Endothelial cell of umbilical vein (primary cell): ENCODE measurements around the gene STX12. TPM values are rescaled to one million over a fixed set of nuclear protein-coding genes. Genes with fewer than 3 reads are reported as not detected.
A peak's percentile ranks its signal among the peaks of the same experiment; 100 is the strongest.

Experiments
- BruUV-seq: library from RNA; stranded (reverse); fragments of 400-500 nt; replicated peaks from 2 replicates; lab custom pipeline; 2021; lab: Mats Ljungman, UMichigan
- CTCF ChIA-PET: fragments of 300-600, 350-600 bp; sonication (Branson Sonifier 250); formaldehyde crosslinking; loops from one replicate; lab custom pipeline; 2021; ENCODE audit warnings: antibody characterized with exemption, inconsistent platforms; lab: Charles Lee
- POLR2A ChIA-PET: fragments of 300-600, 350-600 bp; sonication (Branson Sonifier 250); formaldehyde crosslinking; loops from one replicate; lab custom pipeline; 2021; ENCODE audit warnings: antibody characterized with exemption, inconsistent platforms; lab: Charles Lee
- DNase-seq: peaks from one replicate; pipeline ENCODE4 v3.0.0-alpha.2; 2011; ENCODE audit warnings: low read depth, low spot score
- FAIRE-seq: peaks from 2 replicates; lab custom pipeline; 2011; peaks lifted over from hg19 to GRCh38; lab: Jason Lieb, UNC
- H2AFZ ChIP-seq: 2 replicates; pipeline ENCODE4 v1.6.0; 2012; ENCODE audit warnings: low read depth, low read length, control low read depth, inconsistent platforms
- H3K27ac ChIP-seq: 2 replicates; pipeline ENCODE4 v1.5.1; 2011; ENCODE audit warnings: low read depth, mild to moderate bottlenecking, control low read depth, low read length, moderate library complexity; ENCODE audit not compliant: insufficient read depth
- H3K27me3 ChIP-seq, 2 experiments: 2 replicates each; pipeline versions ENCODE4 v1.6.0 to v1.6.1; 2011; ENCODE audit warnings: low read length in 2 of 2, mixed read lengths in 1 of 2; ENCODE audit not compliant: control insufficient read depth in 2 of 2, insufficient read depth in 2 of 2
- H3K36me3 ChIP-seq, 2 experiments: 2 replicates in 1 of 2; 3 replicates in 1 of 2; pipeline ENCODE4 v1.5.1; 2011; ENCODE audit warnings: low read length in 2 of 2, mild to moderate bottlenecking in 1 of 2, moderate library complexity in 1 of 2; ENCODE audit not compliant: control insufficient read depth in 2 of 2, insufficient read depth in 2 of 2; ENCODE audit errors: extremely low read depth in 1 of 2
- H3K4me1 ChIP-seq: 3 replicates; pipeline ENCODE4 v1.5.1; 2011; ENCODE audit warnings: mild to moderate bottlenecking, low read length; ENCODE audit not compliant: control insufficient read depth, insufficient read depth; ENCODE audit errors: extremely low read depth
- H3K4me2 ChIP-seq: 2 replicates; pipeline ENCODE4 v1.6.1; 2011; ENCODE audit warnings: low read length, control low read depth, mixed read lengths; ENCODE audit not compliant: insufficient read depth
- H3K4me3 ChIP-seq, 3 experiments: fragments of 200-600 bp in 1 of 3; sonication (generic), shearing (Covaris generic) in 1 of 3; replicated peaks in 1 of 3; 2 replicates each; pipeline ENCODE4 v1.5.1; 2011 to 2016; ENCODE audit warnings: control low read depth in 3 of 3, low read length in 3 of 3, mild to moderate bottlenecking in 2 of 3, inconsistent platforms in 1 of 3, low read depth in 1 of 3, moderate library complexity in 1 of 3; ENCODE audit not compliant: insufficient read depth in 1 of 3
- H3K79me2 ChIP-seq: 2 replicates; pipeline ENCODE4 v1.6.0; 2012; ENCODE audit warnings: low read length, inconsistent platforms; ENCODE audit not compliant: control insufficient read depth, insufficient read depth
- H3K9ac ChIP-seq: replicated peaks from 2 replicates; pipeline ENCODE3; 2011; ENCODE audit warnings: low read length, control low read depth; ENCODE audit not compliant: insufficient read depth; ENCODE audit errors: extremely low read depth
- H3K9me1 ChIP-seq: replicated peaks from 3 replicates; pipeline ENCODE4 v1.6.0; 2011; ENCODE audit warnings: mild to moderate bottlenecking, low read length; ENCODE audit not compliant: control insufficient read depth, insufficient read depth; ENCODE audit errors: extremely low read depth
- H3K9me3 ChIP-seq: replicated peaks from 2 replicates; pipeline ENCODE4 v1.5.1; 2012; ENCODE audit warnings: low read length, inconsistent platforms; ENCODE audit not compliant: control insufficient read depth, insufficient read depth
- H4K20me1 ChIP-seq: replicated peaks from 2 replicates; pipeline ENCODE3; 2011; ENCODE audit warnings: mild to moderate bottlenecking, low read length; ENCODE audit not compliant: control insufficient read depth, insufficient read depth; ENCODE audit errors: extremely low read depth
- EZH2 ChIP-seq: IDR thresholded peaks from 2 replicates; pipeline ENCODE4 v1.6.1; 2012; ENCODE audit warnings: borderline replicate concordance, low read depth, mild to moderate bottlenecking, moderate library complexity, low read length, inconsistent platforms; ENCODE audit not compliant: severe bottlenecking
- FOS ChIP-seq: IDR thresholded peaks from 2 replicates; pipeline ENCODE4 v1.6.1; 2011; ENCODE audit warnings: mild to moderate bottlenecking, low read length, moderate library complexity, borderline replicate concordance; ENCODE audit not compliant: insufficient read depth
- GATA2 ChIP-seq: IDR thresholded peaks from 2 replicates; pipeline ENCODE4 v1.7.0; 2011; ENCODE audit warnings: low read depth, mild to moderate bottlenecking, moderate library complexity, mixed read lengths, low read length; ENCODE audit not compliant: insufficient read length, insufficient read depth
- JUN ChIP-seq: IDR thresholded peaks from 2 replicates; pipeline ENCODE4 v1.6.1; 2011; ENCODE audit warnings: borderline replicate concordance, low read depth; ENCODE audit not compliant: insufficient read length, insufficient read depth
- MYC ChIP-seq: IDR thresholded peaks from one replicate; pipeline ENCODE4 v1.6.1; 2011; ENCODE audit warnings: mild to moderate bottlenecking, low read depth, low read length
- POLR2A ChIP-seq: IDR thresholded peaks from 2 replicates; pipeline ENCODE4 v1.6.1; 2012; ENCODE audit warnings: low read depth, mild to moderate bottlenecking, control low read depth, low read length
- POLR2AphosphoS5 ChIP-seq: IDR thresholded peaks from 2 replicates; pipeline ENCODE4 v1.6.1; 2012; ENCODE audit warnings: low read depth, mild to moderate bottlenecking, control low read depth, low read length, moderate library complexity; ENCODE audit not compliant: insufficient read depth
- dilution Hi-C: fragments of 300-500 bp; cut with MboI; formaldehyde crosslinking; loops from one replicate; pipeline ENCODE4 v1.15.0; 2019; ENCODE audit warnings: low sequenced_read_pairs; ENCODE audit not compliant: extremely low pct_ligation_motif_present
- intact Hi-C: fragments of 100-400 bp; cut with micrococcal nuclease; formaldehyde crosslinking; loops from one replicate; pipeline ENCODE4 v1.10.0; 2022
- polyA plus RNA-seq, 4 experiments: library from polyadenylated mRNA; depleted of rRNA in 3 of 4; stranded (reverse) in 3 of 4; unstranded in 1 of 4; fragments of >200 nt; gene quantifications; 2 replicates each; pipeline versions ENCODE4 v1.2.1 to v1.2.3, GENCODE V29; 2011 to 2012; ENCODE audit warnings: missing spikeins in 1 of 4
- total RNA-seq: library from RNA; stranded (reverse); gene quantifications from 2 replicates; pipeline ENCODE4 v1.2.3, GENCODE V29; 2021
- TF ChIP-seq, protein P1 (sequence below): IDR thresholded peaks from 2 replicates; pipeline ENCODE4 v1.6.1; 2011; ENCODE audit not compliant: insufficient read depth, insufficient read length
- TF ChIP-seq, protein P2 (sequence below), 2 donors: IDR thresholded peaks; 1 replicate in 1 of 2; 2 replicates in 1 of 2; pipeline ENCODE4 v1.5.1; 2011; ENCODE audit warnings: low read length in 2 of 2, mild to moderate bottlenecking in 2 of 2, moderate library complexity in 2 of 2, control low read depth in 1 of 2, inconsistent platforms in 1 of 2, low read depth in 1 of 2; ENCODE audit not compliant: insufficient read depth in 1 of 2; ENCODE audit errors: extremely low read depth in 1 of 2

The STX12 gene
- total and polyA plus RNA-seq, 2 donors (not counting 3 experiments of a cell fraction or from before 2014, with no cell fraction given), result 28.7 to 90.3 TPM

DNA sequence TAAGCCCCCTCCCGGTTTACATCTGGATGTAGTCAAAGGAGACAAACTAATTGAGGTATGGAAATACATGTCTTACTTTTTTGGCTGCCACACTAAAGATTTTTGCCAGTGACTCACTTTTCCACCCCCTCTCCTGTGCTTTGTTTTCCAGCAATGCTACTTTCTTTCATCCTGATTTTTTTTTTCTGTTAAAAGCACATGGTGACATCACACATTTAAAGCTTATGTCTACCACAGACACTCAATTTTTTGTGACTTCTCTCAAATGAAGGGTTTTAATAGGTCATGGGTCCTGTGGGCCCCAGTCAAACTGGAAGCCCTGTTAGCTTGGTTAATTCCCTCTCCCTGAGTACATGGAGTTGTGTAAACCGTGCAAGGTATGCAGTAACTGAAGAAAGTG, 59.7 kb downstream of the STX12 start:
- intact Hi-C loops (no loop called here), dilution Hi-C loops (no loop called here)
- BruUV-seq, result no TSS peak
- peak; percentile 54 for DNase-seq
- H3K79me2 ChIP-seq, result peaks cover 60% of the 10 kb centered on the region
- no peaks in the 10 kb centered on the region for H3K9me3 ChIP-seq
- TF ChIP-seq, protein P1, sequence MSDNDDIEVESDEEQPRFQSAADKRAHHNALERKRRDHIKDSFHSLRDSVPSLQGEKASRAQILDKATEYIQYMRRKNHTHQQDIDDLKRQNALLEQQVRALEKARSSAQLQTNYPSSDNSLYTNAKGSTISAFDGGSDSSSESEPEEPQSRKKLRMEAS, result no peak
- TF ChIP-seq JUN (peak; percentile 38), POLR2AphosphoS5 (no peak)
- TF ChIP-seq, protein P2, sequence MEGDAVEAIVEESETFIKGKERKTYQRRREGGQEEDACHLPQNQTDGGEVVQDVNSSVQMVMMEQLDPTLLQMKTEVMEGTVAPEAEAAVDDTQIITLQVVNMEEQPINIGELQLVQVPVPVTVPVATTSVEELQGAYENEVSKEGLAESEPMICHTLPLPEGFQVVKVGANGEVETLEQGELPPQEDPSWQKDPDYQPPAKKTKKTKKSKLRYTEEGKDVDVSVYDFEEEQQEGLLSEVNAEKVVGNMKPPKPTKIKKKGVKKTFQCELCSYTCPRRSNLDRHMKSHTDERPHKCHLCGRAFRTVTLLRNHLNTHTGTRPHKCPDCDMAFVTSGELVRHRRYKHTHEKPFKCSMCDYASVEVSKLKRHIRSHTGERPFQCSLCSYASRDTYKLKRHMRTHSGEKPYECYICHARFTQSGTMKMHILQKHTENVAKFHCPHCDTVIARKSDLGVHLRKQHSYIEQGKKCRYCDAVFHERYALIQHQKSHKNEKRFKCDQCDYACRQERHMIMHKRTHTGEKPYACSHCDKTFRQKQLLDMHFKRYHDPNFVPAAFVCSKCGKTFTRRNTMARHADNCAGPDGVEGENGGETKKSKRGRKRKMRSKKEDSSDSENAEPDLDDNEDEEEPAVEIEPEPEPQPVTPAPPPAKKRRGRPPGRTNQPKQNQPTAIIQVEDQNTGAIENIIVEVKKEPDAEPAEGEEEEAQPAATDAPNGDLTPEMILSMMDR (IDR thresholded peaks at IDR 0.05; ENCODE audit: extremely low read depth in 1 of 2, insufficient read depth in 1 of 2, low read depth in 1 of 2, low read length in 2 of 2), result no peak
- no peak overlapping the region for H3K9ac ChIP-seq
- peak overlapping the region in 1 of 3 experiments; percentile 93 for H3K4me3 ChIP-seq
- CTCF ChIA-PET, result interaction anchor here (1.1 to 1.5 kb wide), 2 partner anchors 25 to 72 kb away, joined by 3 to 4 read pairs; no protein-coding TSS in a partner anchor
- no peak for FAIRE-seq
- H4K20me1 ChIP-seq, result no peaks in the 10 kb centered on the region
- POLR2A ChIA-PET, result interaction anchor here (0.6 kb wide), 1 partner anchor 60 kb away, joined by 4 read pairs; the partner anchor contains the start of gene STX12
- H3K4me2 ChIP-seq, result peak overlapping the region; percentile 92
- H3K27me3 ChIP-seq, result no peaks in the 10 kb centered on the region
- H3K9me1 ChIP-seq, result no peaks in the 10 kb centered on the region
- H3K4me1 ChIP-seq, result peaks cover 19% of the 10 kb centered on the region
- H3K36me3 ChIP-seq, result peaks cover 2 to 6% of the 10 kb centered on the region in 2 experiments
- H2AFZ ChIP-seq, result no peak overlapping the region
- H3K27ac ChIP-seq, result peak overlapping the region; percentile 40

DNA sequence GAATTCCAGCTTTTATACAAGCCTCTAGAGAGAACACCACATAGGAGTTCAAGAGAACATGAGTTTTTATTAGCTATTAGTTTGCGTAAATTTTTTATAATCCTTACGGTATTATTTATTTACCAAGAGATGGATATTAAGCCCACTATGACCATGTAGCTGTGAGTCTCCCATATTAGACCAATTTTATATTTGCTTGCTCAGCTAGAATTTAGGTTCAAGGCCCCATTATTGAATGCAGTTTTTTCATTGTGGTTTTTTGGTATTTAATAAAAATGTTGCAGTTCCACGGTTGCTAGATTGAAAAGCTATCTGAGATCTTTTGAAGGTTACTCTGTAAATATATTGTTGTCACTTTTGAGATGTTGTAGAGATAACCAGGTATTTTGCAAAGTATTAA, 60.5 kb downstream of the STX12 start:
- POLR2A ChIA-PET, result no interaction called here
- Histone ChIP-seq H3K9me1 (no peaks in the 10 kb centered on the region), H3K27ac (no peak overlapping the region), H3K79me2 (peaks cover 60% of the 10 kb centered on the region), H3K9ac (no peak overlapping the region), H3K4me1 (peaks cover 19% of the 10 kb centered on the region), H3K36me3 (peaks cover 2 to 6% of the 10 kb centered on the region in 2 experiments), H2AFZ (no peak overlapping the region), H3K4me2 (no peak overlapping the region), H4K20me1 (no peaks in the 10 kb centered on the region), H3K27me3 (no peaks in the 10 kb centered on the region), H3K9me3 (no peaks in the 10 kb centered on the region), H3K4me3 (no peak overlapping the region)
- intact Hi-C loops, result no loop called here
- no peak for FAIRE-seq
- no peak for DNase-seq
- TF ChIP-seq, protein P1, result no peak
- TF ChIP-seq, protein P2 (IDR thresholded peaks at IDR 0.05; ENCODE audit: extremely low read depth in 1 of 2, insufficient read depth in 1 of 2, low read depth in 1 of 2, low read length in 2 of 2), result no peak
- TF ChIP-seq MYC (no peak), POLR2A (no peak), JUN (no peak), FOS (no peak), GATA2 (no peak), POLR2AphosphoS5 (no peak), EZH2 (no peak)
- CTCF ChIA-PET, result interaction anchor here (1.1 to 1.5 kb wide), 2 partner anchors 25 to 73 kb away, joined by 3 to 4 read pairs; no protein-coding TSS in a partner anchor
- BruUV-seq, result no TSS peak
- dilution Hi-C loops, result no loop called here
